Esophagus muscularis mucosa (tissue), 4 donors: Measurements from ENCODE around the gene DLGAP5. TPM values are rescaled to one million over a fixed set of nuclear protein-coding genes. Genes with fewer than 3 reads are reported as not detected.

Source experiments
- DNase-seq: peaks from one replicate; pipeline ENCODE4 v3.0.0-alpha.2; 2017; ENCODE audit errors: extremely low spot score
- H3K27ac ChIP-seq, 4 donors: fragments of 200-600 bp; sonication (generic); replicated peaks in 1 of 4; 1 replicate in 3 of 4; 2 replicates in 1 of 4; pipeline ENCODE4 v1.5.1; 2016 to 2019; ENCODE audit warnings: mild to moderate bottlenecking in 1 of 4
- H3K27me3 ChIP-seq, 4 donors: fragments of 200-600 bp; sonication (generic); one replicate each; pipeline versions ENCODE4 v1.5.1 to v1.6.0; 2016 to 2019
- H3K36me3 ChIP-seq, 4 donors: fragments of 200-600 bp; sonication (generic); one replicate each; pipeline ENCODE4 v1.5.1; 2016 to 2019
- H3K4me1 ChIP-seq, 4 donors: fragments of 200-600 bp; sonication (generic); one replicate each; pipeline ENCODE4 v1.5.1; 2016 to 2019
- H3K4me3 ChIP-seq, 4 donors: fragments of 200-600 bp; sonication (generic); 1 replicate in 2 of 4; 2 replicates in 2 of 4; pipeline ENCODE4 v1.5.1; 2016 to 2019; ENCODE audit warnings: mild to moderate bottlenecking in 4 of 4, moderate library complexity in 1 of 4
- H3K9me3 ChIP-seq, 4 donors: fragments of 200-600 bp; sonication (generic); 1 replicate in 3 of 4; 2 replicates in 1 of 4; pipeline ENCODE4 v1.5.1; 2016 to 2019
- EP300 ChIP-seq: sonication (generic); formaldehyde crosslinking; IDR thresholded peaks from one replicate; pipeline ENCODE4 v1.6.1; 2017; ENCODE audit warnings: antibody characterized with exemption
- POLR2A ChIP-seq: fragments of 450-650 bp; IDR thresholded peaks from one replicate; pipeline ENCODE4 v1.6.1; 2017; ENCODE audit warnings: antibody characterized with exemption, moderate library complexity, mild to moderate bottlenecking, low read depth
- POLR2AphosphoS5 ChIP-seq, 2 donors: sonication (generic); formaldehyde crosslinking; IDR thresholded peaks; one replicate each; pipeline ENCODE4 v1.6.1; 2017; ENCODE audit warnings: antibody characterized with exemption in 2 of 2
- whole genome bisulfite sequencing: methylation state at CpG from one replicate; pipeline ENCODE4 v1.1.5; 2018; 5-methylcytosine and 5-hydroxymethylcytosine counted together
- intact Hi-C: fragments of 100-400 bp; cut with DNase I; formaldehyde crosslinking; loops from one replicate; pipeline ENCODE4 v1.15.1; 2023
- total RNA-seq, 4 donors: library from RNA; depleted of rRNA; stranded (reverse); fragments of >200 nt; gene quantifications; one replicate each; pipeline versions ENCODE4 v1.1.0 to v1.2.1, GENCODE V29; 2016
- TF ChIP-seq, protein P1 (sequence below), 3 experiments: fragments of 200-600 bp in 2 of 3; fragments of 450-650 bp in 1 of 3; sonication (generic) in 2 of 3; IDR thresholded peaks; one replicate each; pipeline ENCODE4 v1.5.1; 2017 to 2019; ENCODE audit warnings: antibody characterized with exemption in 3 of 3, mild to moderate bottlenecking in 2 of 3, moderate library complexity in 1 of 3

Gene DLGAP5
- total RNA-seq, 4 donors from 2014 or later, result 0.69 TPM; not detected in 3

DNA sequence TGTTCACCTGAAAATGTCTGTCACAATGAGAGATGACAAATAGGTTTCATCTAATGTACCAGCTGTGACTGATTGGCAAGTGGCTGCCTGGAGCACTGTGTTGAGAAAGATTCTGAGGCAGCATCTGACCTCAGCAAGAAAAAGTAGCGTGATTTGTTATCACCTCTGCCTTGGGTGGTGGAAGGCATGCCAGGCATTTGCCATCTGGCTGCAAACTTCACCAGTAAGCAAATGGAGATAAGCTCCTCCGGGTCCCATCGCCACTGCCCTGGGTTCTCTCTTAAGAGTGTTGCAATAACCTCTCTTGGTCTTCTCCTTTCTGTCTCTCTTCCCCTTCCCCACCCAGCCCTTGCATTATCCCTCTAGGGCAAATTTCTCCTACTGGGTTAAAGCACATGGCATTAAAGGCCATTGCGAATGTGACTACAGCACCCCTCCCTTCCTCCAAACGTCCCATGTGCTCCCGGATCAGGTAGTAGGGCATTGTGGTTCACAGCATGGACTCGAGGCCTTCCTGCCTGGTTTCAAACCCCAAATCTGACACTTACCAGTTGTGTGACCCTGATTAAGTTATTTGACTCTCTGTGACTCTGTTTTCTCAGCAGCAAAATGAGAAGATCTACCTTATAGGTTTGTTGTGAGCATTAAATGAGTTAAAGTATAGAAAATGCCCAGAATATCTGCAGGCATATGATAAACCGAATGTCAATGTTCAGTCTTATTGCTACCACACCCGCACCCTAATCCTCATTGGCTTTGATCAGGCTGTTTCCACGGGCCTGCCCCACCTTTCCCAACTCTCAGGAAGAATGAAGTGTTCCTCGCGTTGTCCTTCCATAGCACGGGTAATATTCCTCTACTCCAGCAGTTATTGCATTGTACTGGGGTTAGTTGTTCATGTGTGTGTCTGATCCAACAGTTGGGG is 70.6 kb downstream of the DLGAP5 start:
- 88% methylated on average over 13 of the region's 13 CpGs for WGBS
- no peak for DNase-seq
- Histone ChIP-seq H3K27me3 (no peaks in the 10 kb centered on the region), H3K27ac (peak overlapping the region in 1 of 4 donors; percentile 8), H3K4me1 (peaks cover 30 to 61% (median 37%) of the 10 kb centered on the region in 4 donors), H3K36me3 (no peaks in the 10 kb centered on the region), H3K4me3 (no peak overlapping the region), H3K9me3 (no peaks in the 10 kb centered on the region)
- intact Hi-C loops, result no loop called here
- no peak for TF ChIP-seq POLR2AphosphoS5 (IDR thresholded peaks at IDR 0.05)
- TF ChIP-seq POLR2A, result no peak

DNA sequence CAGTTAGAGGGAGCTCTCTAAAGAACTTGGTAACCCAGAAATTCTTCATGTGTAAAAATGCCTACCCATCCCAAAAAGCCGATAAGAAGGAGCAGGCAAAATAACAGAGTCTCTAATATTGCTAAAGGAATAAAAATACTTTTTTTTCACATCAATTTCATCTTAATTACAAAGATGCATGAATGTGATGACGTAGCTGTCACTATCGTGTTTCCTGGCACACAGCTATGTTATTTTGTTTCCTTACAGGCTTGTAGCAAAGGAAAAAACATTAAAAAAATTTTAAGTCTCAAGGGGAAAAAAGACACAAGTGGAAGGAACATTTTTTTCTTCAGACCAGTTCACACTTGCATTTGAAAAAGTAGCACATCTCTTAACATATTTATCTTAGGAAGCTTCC is 72.6 kb downstream of the DLGAP5 start:
- intact Hi-C loops, result no loop called here
- no peaks in the 10 kb centered on the region for H3K9me3 ChIP-seq
- H3K27ac ChIP-seq, result peak overlapping the region; percentile 59 to 73 (median 62)
- no peaks in the 10 kb centered on the region for H3K36me3 ChIP-seq
- no peak overlapping the region for H3K4me3 ChIP-seq
- H3K4me1 ChIP-seq, result peaks cover 27 to 57% (median 29%) of the 10 kb centered on the region in 4 donors
- WGBS, result 52% methylated on average over 3 of the region's 3 CpGs
- TF ChIP-seq, protein P1, sequence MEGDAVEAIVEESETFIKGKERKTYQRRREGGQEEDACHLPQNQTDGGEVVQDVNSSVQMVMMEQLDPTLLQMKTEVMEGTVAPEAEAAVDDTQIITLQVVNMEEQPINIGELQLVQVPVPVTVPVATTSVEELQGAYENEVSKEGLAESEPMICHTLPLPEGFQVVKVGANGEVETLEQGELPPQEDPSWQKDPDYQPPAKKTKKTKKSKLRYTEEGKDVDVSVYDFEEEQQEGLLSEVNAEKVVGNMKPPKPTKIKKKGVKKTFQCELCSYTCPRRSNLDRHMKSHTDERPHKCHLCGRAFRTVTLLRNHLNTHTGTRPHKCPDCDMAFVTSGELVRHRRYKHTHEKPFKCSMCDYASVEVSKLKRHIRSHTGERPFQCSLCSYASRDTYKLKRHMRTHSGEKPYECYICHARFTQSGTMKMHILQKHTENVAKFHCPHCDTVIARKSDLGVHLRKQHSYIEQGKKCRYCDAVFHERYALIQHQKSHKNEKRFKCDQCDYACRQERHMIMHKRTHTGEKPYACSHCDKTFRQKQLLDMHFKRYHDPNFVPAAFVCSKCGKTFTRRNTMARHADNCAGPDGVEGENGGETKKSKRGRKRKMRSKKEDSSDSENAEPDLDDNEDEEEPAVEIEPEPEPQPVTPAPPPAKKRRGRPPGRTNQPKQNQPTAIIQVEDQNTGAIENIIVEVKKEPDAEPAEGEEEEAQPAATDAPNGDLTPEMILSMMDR (IDR thresholded peaks at IDR 0.05), result no peak
- no peak for TF ChIP-seq EP300
- TF ChIP-seq POLR2A, result no peak
- TF ChIP-seq POLR2AphosphoS5 (IDR thresholded peaks at IDR 0.05), result no peak
- no peaks in the 10 kb centered on the region for H3K27me3 ChIP-seq
- DNase-seq, result no peak

DNA sequence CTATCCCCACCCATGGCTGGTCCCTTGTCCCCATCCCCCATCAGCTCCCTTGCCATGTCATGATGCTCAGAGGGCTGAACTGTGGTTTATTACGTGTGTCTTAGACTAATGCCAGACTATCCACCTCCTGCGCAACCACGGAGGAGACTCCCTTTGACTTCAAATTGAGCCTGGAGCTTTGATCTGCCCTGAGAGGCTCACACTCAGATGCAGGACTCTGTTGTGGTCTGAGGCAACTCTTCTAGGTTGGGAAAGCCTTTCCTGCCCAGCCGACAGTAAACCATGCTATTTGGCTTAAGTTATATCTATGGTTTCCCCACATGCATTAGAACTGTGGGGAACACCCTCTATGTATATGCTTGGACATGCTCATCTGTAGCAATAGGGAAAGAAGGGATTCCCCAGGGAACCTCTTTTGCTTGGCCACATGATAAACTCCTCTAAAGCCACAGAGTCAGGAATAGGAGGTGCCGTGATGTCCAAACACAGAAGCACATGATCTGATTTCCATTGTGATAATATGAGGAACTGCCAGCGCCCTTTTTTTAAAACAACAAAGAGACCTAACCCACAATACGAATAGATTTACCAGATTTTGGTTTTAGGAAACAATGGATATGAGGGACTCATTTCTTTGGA is 73.5 kb downstream of the DLGAP5 start:
- intact Hi-C loops, result no loop called here
- TF ChIP-seq, protein P1 (IDR thresholded peaks at IDR 0.05), result no peak
- TF ChIP-seq POLR2A (no peak), POLR2AphosphoS5 (IDR thresholded peaks at IDR 0.05) (no peak), EP300 (no peak)
- WGBS, result 90% methylated on average over 7 of the region's 7 CpGs
- Histone ChIP-seq H3K27ac (peak overlapping the region; percentile 59 to 73 (median 62)), H3K27me3 (no peaks in the 10 kb centered on the region), H3K36me3 (no peaks in the 10 kb centered on the region), H3K4me3 (no peak overlapping the region), H3K4me1 (peaks cover 22 to 48% (median 26%) of the 10 kb centered on the region in 4 donors), H3K9me3 (no peaks in the 10 kb centered on the region)
- no peak for DNase-seq

DNA sequence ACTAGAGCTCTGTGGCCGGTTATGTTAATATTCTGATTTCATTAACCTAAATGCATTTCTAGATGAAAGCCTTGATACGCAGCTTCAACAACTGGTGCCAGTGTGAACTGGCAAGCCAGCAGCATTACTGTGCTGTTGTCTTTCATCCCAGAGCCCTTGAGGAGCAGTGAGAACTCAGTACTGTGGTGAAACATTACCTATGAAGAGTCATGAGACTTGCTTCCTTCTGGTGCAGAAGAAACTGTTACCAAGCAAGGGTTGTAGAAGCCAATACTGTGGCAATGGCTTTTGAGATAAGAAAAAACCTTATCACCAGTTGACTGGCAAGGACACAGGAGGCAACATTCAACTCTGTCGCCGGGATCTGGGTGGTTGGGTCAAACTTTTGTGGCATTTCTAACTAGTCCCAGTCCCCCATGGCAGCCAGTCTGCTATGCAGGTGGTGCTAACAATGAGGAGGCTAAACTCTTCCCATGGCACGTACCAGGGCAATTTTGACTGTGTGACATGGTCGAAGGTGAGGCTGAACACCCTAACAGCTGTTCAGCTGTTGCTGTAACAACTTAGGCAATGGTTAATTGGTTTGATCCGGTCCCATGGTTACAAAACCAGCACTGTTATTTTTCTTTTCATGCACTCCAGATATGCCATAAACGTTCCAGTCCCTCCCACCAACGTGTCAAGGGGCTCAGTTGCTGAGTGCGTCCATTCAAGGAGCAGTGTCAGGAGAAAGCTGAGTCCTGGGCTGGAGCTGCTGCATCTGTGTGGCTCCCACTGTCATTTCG is 74.9 kb downstream of the DLGAP5 start:
- Histone ChIP-seq H3K36me3 (no peaks in the 10 kb centered on the region), H3K4me1 (peaks cover 13 to 35% (median 16%) of the 10 kb centered on the region in 4 donors), H3K9me3 (no peaks in the 10 kb centered on the region), H3K4me3 (no peak overlapping the region), H3K27ac (no peak overlapping the region), H3K27me3 (no peaks in the 10 kb centered on the region)
- no peak for DNase-seq
- TF ChIP-seq EP300, result no peak
- no peak for TF ChIP-seq POLR2A
- TF ChIP-seq POLR2AphosphoS5 (IDR thresholded peaks at IDR 0.05), result no peak
- TF ChIP-seq, protein P1 (IDR thresholded peaks at IDR 0.05), result no peak
- intact Hi-C loops, result no loop called here
- WGBS, result 91% methylated on average over 9 of the region's 11 CpGs
